OCI-LY7 (cell line): ENCODE measurements around the gene MTUS2. TPM values are rescaled to one million over a fixed set of nuclear protein-coding genes. Genes with fewer than 3 reads are reported as not detected.

Source experiments
- BruUV-seq: library from RNA; stranded (reverse); fragments of 400-500 nt; replicated peaks from 2 replicates; lab custom pipeline; 2021; lab: Mats Ljungman, UMichigan
- CTCF ChIA-PET: fragments of 300-600 bp; sonication (Branson Sonifier 250); formaldehyde crosslinking; loops from one replicate; lab custom pipeline; 2022; ENCODE audit warnings: antibody characterized with exemption; ENCODE audit not compliant: unreplicated experiment; lab: Charles Lee
- POLR2A ChIA-PET: fragments of 300-600 bp; sonication (Branson Sonifier 250); formaldehyde crosslinking; loops from one replicate; lab custom pipeline; 2022; ENCODE audit warnings: antibody characterized with exemption; lab: Charles Lee
- DNase-seq: peaks from one replicate; pipeline ENCODE4 v3.0.0-alpha.2; 2015; ENCODE audit warnings: low spot score
- H2AFZ ChIP-seq: fragments of 200-600 bp; sonication (generic), shearing (Covaris generic); 2 replicates; pipeline ENCODE4 v1.6.1; 2014; ENCODE audit warnings: mild to moderate bottlenecking, antibody characterized with exemption, low read length, moderate library complexity
- H3K27ac ChIP-seq: fragments of 200-600 bp; sonication (generic); 2 replicates; pipeline ENCODE4 v1.5.1; 2014; ENCODE audit warnings: mixed run types, low read depth, mild to moderate bottlenecking, moderate library complexity, low read length, inconsistent platforms; ENCODE audit not compliant: poor library complexity, severe bottlenecking
- H3K36me3 ChIP-seq: fragments of 200-600 bp; sonication (generic); 2 replicates; pipeline ENCODE4 v1.6.1; 2014; ENCODE audit warnings: mild to moderate bottlenecking, antibody characterized with exemption, low read length, moderate library complexity, mixed read lengths; ENCODE audit not compliant: insufficient read depth
- H3K4me1 ChIP-seq: fragments of 200-600 bp; sonication (generic); 2 replicates; pipeline ENCODE4 v1.5.1; 2014; ENCODE audit warnings: mild to moderate bottlenecking, low read length; ENCODE audit not compliant: insufficient read depth, poor library complexity, severe bottlenecking
- H3K4me2 ChIP-seq: fragments of 200-600 bp; sonication (generic); 2 replicates; pipeline ENCODE4 v1.6.1; 2014; ENCODE audit warnings: mild to moderate bottlenecking, low read length
- H3K4me3 ChIP-seq: fragments of 200-600 bp; sonication (generic); 2 replicates; pipeline ENCODE4 v1.5.1; 2014; ENCODE audit warnings: mild to moderate bottlenecking, low read depth, low read length; ENCODE audit not compliant: poor library complexity, severe bottlenecking
- H3K79me2 ChIP-seq: fragments of 200-600 bp; sonication (generic); 2 replicates; pipeline ENCODE4 v1.6.1; 2016; ENCODE audit warnings: low read depth, mild to moderate bottlenecking, low read length, moderate library complexity, mixed read lengths; ENCODE audit not compliant: insufficient read depth
- H3K9me2 ChIP-seq: fragments of 200-600 bp; sonication (generic); 2 replicates; pipeline ENCODE4 v1.6.1; 2016; ENCODE audit warnings: mild to moderate bottlenecking, low read length, mixed read lengths; ENCODE audit not compliant: insufficient read depth
- H3K9me3 ChIP-seq: fragments of 200-600 bp; sonication (generic); 2 replicates; pipeline ENCODE4 v1.6.1; 2014; ENCODE audit warnings: mild to moderate bottlenecking, mixed run types, low read length, mixed read lengths
- H4K20me1 ChIP-seq: fragments of 200-600 bp; sonication (generic); 2 replicates; pipeline ENCODE4 v1.6.1; 2014; ENCODE audit warnings: mild to moderate bottlenecking, antibody characterized with exemption, low read length, moderate library complexity, mixed read lengths; ENCODE audit not compliant: insufficient read depth
- CTCF ChIP-seq: fragments of 200-600 bp; sonication (generic); conservative IDR thresholded peaks from 2 replicates; pipeline ENCODE4 v1.5.1; 2014; ENCODE audit warnings: mild to moderate bottlenecking, antibody characterized with exemption, low read length, moderate library complexity, mixed read lengths
- EZH2phosphoT487 ChIP-seq: fragments of 200-600 bp; sonication (generic); IDR thresholded peaks from 2 replicates; pipeline ENCODE4 v1.6.1; 2018; ENCODE audit warnings: low read depth, borderline replicate concordance, mild to moderate bottlenecking, mixed run types, antibody characterized with exemption, low read length, moderate library complexity, mixed read lengths
- intact Hi-C: fragments of 100-400 bp; cut with micrococcal nuclease; formaldehyde crosslinking; loops from one replicate; pipeline ENCODE4 v1.10.0; 2022; ENCODE audit not compliant: unreplicated experiment
- total RNA-seq, 2 experiments: library from RNA; depleted of rRNA in 1 of 2; stranded (reverse); fragments of >200 nt in 1 of 2; shearing (Covaris generic) in 1 of 2; gene quantifications; 2 replicates each; pipeline ENCODE4 v1.2.3, GENCODE V29; 2014 to 2022

MTUS2 gene
- total RNA-seq, 2 experiments from 2014 or later = 0.16 to 9.8 TPM

DNA sequence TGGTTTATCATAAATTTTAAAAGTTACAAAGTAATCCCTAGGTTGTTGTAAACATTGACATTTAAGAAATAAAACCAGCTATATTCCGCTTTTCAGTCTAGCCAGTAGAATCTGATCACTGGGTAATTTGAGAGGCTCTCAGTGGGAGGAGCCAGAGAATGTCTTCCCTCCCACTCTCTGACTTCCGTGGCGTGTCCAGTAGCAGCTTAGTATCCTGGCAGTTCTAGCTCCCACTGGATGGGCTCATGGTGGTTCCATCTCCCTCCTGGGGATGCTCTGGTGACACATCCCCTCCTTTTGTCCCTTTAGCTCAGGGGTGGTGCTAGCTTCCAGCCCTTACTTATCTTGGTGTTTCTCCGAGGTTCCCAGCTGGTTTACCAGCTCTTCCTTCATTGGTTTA is 34.5 kb downstream of the MTUS2 start:
- Histone ChIP-seq H3K27ac (no peak overlapping the region), H4K20me1 (no peaks in the 10 kb centered on the region), H3K9me3 (no peaks in the 10 kb centered on the region), H2AFZ (no peak overlapping the region), H3K9me2 (no peaks in the 10 kb centered on the region), H3K4me2 (no peak overlapping the region), H3K79me2 (no peaks in the 10 kb centered on the region), H3K4me3 (no peak overlapping the region), H3K36me3 (no peaks in the 10 kb centered on the region), H3K4me1 (no peaks in the 10 kb centered on the region)
- BruUV-seq = no TSS peak
- ChIA-PET POLR2A (interaction anchor here (1.6 kb wide), 1 partner anchor 10 kb away, joined by 4 read pairs; no protein-coding TSS in a partner anchor), CTCF (no interaction called here)
- TF ChIP-seq EZH2phosphoT487 (no peak), CTCF (no peak)
- intact Hi-C loops = no loop called here
- DNase-seq = no peak

GRCh38 chr13:28856287-28856686 is 36.1 kb downstream of the MTUS2 start:
- H3K4me2 ChIP-seq = no peak overlapping the region
- no peaks in the 10 kb centered on the region for H3K4me1 ChIP-seq
- no peaks in the 10 kb centered on the region for H3K9me3 ChIP-seq
- no peak for DNase-seq
- BruUV-seq = no TSS peak
- no peak overlapping the region for H3K27ac ChIP-seq
- H2AFZ ChIP-seq = no peak overlapping the region
- H3K79me2 ChIP-seq = no peaks in the 10 kb centered on the region
- ChIA-PET POLR2A (no interaction called here), CTCF (no interaction called here)
- TF ChIP-seq CTCF = no peak
- H3K36me3 ChIP-seq = no peaks in the 10 kb centered on the region
- no peak overlapping the region for H3K4me3 ChIP-seq
- H3K9me2 ChIP-seq = no peaks in the 10 kb centered on the region
- intact Hi-C loops = no loop called here
- H4K20me1 ChIP-seq = no peaks in the 10 kb centered on the region

DNA sequence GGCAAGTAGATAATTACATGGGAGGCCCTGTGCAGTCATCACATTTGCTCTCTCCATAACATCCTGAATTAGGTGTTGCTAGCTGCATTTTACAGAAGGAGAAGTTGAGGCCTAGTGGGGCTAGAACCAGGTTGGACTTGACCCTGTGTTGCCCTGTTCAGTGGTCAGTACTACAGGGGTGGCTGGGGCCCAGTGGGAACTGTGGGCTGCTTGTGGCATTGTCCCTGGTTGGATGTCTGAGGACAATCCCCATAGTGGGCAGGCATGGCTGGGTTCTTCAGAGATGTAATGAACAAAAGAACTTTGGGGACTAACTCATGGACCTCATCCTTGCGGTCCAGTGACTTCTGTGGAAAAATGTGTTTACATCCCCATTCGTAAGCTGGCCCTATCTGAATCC is 38.9 kb downstream of the MTUS2 start:
- no peaks in the 10 kb centered on the region for H4K20me1 ChIP-seq
- no peaks in the 10 kb centered on the region for H3K79me2 ChIP-seq
- ChIA-PET POLR2A (no interaction called here), CTCF (no interaction called here)
- intact Hi-C loops = no loop called here
- H3K27ac ChIP-seq = no peak overlapping the region
- no peak for DNase-seq
- no TSS peak for BruUV-seq
- H3K9me2 ChIP-seq = no peaks in the 10 kb centered on the region
- H2AFZ ChIP-seq = no peak overlapping the region
- no peak overlapping the region for H3K4me2 ChIP-seq
- H3K4me1 ChIP-seq = no peaks in the 10 kb centered on the region
- H3K9me3 ChIP-seq = no peaks in the 10 kb centered on the region
- H3K36me3 ChIP-seq = no peaks in the 10 kb centered on the region
- TF ChIP-seq EZH2phosphoT487 (no peak), CTCF (no peak)
- no peak overlapping the region for H3K4me3 ChIP-seq
